Muscle of back (tissue), 13 donors: ENCODE data around the gene KIF19. TPM values are rescaled to one million over a fixed set of nuclear protein-coding genes. Genes with fewer than 3 reads are reported as not detected.
"Not testable (repeated sequence)": the region's sequence is repeated elsewhere in the genome, so short reads cannot be mapped to it uniquely, and the experiment has no call there.

Source experiments
- DNase-seq, 3 donors: peaks; one replicate each; pipeline versions ENCODE4 v3.0.0 to v3.0.0-alpha.2; 2013
- long read RNA-seq, 9 donors: transcript quantifications; one replicate each; lab custom pipeline, GENCODE V29; 2026
- polyA plus RNA-seq, 10 donors: library from polyadenylated mRNA; unstranded; fragments of 120-200 nt; gene quantifications; one replicate each; pipeline ENCODE4 v1.2.1, GENCODE V29; 2013; ENCODE audit not compliant: insufficient read length in 10 of 10

KIF19 gene, protein sequence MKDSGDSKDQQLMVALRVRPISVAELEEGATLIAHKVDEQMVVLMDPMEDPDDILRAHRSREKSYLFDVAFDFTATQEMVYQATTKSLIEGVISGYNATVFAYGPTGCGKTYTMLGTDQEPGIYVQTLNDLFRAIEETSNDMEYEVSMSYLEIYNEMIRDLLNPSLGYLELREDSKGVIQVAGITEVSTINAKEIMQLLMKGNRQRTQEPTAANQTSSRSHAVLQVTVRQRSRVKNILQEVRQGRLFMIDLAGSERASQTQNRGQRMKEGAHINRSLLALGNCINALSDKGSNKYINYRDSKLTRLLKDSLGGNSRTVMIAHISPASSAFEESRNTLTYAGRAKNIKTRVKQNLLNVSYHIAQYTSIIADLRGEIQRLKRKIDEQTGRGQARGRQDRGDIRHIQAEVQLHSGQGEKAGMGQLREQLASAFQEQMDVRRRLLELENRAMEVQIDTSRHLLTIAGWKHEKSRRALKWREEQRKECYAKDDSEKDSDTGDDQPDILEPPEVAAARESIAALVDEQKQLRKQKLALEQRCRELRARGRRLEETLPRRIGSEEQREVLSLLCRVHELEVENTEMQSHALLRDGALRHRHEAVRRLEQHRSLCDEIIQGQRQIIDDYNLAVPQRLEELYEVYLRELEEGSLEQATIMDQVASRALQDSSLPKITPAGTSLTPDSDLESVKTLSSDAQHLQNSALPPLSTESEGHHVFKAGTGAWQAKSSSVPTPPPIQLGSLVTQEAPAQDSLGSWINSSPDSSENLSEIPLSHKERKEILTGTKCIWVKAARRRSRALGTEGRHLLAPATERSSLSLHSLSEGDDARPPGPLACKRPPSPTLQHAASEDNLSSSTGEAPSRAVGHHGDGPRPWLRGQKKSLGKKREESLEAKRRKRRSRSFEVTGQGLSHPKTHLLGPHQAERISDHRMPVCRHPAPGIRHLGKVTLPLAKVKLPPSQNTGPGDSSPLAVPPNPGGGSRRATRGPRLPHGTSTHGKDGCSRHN
- polyA plus RNA-seq = 1 to 10 TPM; 1.0 to 2.3 (median 1.7) TPM
- long read RNA-seq, donor 1 = 0 reads
- long read RNA-seq, donor 2 = 0 reads
- long read RNA-seq, donor 3 = 0 reads
- long read RNA-seq, donor 4 = 0 reads
- long read RNA-seq, donor 5 = 0 reads
- long read RNA-seq, donor 6 = 0 reads
- long read RNA-seq, donor 7 = 0 reads
- long read RNA-seq, donor 8 = 0 reads
- long read RNA-seq, donor 9 = 0 reads

DNA sequence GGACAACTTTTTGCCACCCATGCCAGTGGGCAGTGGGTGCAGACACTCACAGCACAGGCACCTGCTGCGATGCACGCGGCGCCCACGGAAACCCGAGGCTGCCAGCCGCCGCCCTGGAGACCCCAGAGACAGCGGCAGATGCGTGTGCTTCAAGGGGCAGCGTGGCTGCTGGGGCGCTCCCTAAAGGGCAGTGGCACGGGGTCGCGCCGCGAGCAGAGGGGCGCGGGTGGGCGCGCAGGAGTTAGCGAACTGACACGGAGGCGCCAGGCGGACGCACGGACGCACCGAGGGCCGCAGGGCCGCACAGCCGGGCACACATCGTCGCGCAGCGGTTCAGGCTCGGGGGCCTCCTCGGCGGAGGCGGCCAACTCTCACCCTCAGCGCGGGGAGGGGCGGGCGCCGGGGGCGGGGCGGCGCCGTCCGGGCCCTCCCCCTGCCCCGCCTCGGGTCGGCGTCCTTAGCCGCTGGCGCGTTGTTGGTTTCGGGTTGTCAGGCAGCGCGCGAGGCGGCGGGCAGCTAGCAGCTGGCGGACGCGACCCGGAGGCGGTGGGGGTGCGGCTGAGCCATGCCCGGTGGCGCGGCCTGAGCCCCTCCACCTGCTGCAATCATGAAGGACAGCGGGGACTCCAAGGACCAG lies at the start of gene KIF19:
KIF19 (plus strand) TSS at position 484 of the 637 bp plus-strand sequence; CDS start at position 608, 124 bp downstream.
- DNase-seq = peak; percentile 27 to 66 (median 38)

DNA sequence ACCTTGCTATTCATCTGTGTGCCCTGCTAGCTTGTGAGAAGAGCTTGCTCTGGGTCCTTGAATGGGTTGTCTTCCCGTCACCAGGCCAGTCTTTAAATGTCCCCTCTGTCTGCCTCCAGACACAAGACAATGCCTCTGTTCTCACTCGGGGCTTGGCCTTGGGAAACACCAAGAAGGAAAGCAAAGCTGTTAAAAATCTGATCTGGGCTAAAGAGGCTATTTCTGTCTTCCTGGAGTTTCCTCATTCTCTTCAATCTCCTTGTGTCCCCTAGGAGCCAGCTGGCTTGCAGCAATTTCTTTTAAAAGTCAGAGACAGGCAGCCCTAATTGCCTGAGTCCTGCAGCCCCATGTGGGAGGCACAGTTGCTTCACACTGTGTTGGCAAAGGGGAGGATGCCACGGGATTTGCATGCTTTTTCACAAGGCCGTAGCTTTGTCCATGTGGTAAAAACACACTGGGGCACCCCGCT lies 49.5 kb upstream of the KIF19 start:
- DNase-seq = peak in 2 of 3 donors; percentile 45 to 83

DNA sequence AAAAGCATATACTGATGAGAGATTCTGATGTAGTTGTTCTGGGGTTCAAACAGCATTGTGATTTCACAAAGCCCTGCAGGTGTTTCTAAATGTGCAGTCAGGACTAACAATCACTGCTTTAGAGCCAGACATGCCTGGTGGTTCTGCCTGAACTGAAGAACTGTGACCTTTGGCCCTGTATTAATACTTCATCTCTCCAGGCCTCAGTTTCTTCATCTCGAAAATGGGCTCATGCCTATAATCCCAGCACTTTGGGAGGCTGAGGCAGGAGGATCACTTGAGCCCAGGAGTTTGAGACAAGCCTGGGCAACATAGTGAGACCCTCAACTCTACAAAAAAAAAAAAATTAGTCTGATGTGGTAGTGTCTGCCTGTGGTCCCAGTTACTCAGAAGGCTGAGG lies 48.1 kb upstream of the KIF19 start:
- no peak for DNase-seq

DNA sequence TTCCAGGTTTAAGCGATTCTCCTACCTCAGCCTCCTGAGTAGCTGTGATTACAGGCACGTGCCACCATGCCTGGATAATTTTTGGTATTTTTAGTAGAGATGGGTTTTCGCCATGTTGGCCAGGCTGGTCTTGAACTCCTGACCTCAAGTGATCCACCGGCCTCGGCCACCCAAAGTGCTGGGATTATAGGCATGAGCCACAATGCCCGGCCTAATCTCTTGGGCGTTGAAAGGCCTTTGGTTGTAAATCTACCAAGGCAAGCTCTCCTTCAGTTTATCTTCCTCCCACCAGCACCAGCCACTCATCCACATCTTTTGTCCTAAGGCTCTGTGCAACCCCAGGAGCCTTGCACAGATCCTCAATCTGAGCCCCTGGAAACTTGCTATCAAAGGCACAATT lies 46.4 kb upstream of the KIF19 start:
- not testable (repeated sequence) for DNase-seq

DNA sequence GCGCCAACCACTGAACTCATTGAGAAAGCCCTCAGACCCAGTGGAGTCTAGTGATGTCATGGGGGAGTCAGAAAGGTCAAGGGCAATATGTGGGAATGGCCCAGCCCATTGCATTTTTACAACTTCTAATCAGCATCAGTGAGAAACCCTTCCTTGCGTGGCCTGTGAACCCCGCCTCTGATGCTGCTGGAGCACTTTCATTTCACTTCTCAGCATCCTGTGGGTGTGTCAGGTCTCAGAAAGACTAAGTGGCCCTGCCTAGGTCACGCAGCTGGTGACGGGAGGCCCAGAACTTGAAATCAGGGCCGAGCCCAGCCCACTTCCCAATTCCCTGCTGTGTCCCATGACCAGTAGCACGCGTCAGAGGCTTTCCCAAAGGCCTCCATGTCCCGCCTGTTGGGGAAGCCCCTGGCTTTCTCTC lies 45.9 kb upstream of the KIF19 start:
- no peak for DNase-seq

DNA sequence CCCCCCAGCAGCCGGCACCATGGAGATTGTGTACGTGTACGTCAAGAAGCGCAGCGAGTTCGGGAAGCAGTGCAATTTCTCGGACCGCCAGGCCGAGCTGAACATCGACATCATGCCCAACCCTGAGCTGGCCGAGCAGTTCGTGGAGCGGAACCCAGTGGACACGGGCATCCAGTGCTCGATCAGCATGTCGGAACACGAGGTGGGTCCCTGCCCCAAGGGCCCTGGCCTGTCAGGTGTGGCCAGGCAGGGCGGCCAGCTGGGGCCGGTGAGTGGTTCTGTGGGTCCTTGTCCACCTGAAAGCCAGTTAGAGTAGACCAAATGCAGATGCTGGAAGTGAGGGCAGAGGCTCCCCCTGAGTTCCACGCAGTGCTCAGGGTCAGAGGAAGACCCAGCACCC lies 44.2 kb upstream of the KIF19 start:
- no peak for DNase-seq

DNA sequence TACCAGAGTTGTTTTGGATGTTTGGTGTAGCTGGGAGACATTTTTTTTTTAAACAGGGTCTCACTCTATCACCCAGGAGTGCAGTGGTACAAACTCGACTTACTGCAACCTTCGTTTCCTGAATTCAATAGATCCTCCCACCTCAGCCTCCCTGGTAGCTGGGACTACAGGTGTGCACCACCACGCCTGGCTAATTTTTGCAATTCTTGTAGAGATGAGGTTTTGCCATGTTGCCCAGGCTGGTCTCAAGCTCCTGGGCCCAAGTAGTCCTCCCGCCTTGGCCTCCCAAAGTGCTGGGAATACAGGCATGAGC lies 43.8 kb upstream of the KIF19 start:
- not testable (repeated sequence) for DNase-seq

DNA sequence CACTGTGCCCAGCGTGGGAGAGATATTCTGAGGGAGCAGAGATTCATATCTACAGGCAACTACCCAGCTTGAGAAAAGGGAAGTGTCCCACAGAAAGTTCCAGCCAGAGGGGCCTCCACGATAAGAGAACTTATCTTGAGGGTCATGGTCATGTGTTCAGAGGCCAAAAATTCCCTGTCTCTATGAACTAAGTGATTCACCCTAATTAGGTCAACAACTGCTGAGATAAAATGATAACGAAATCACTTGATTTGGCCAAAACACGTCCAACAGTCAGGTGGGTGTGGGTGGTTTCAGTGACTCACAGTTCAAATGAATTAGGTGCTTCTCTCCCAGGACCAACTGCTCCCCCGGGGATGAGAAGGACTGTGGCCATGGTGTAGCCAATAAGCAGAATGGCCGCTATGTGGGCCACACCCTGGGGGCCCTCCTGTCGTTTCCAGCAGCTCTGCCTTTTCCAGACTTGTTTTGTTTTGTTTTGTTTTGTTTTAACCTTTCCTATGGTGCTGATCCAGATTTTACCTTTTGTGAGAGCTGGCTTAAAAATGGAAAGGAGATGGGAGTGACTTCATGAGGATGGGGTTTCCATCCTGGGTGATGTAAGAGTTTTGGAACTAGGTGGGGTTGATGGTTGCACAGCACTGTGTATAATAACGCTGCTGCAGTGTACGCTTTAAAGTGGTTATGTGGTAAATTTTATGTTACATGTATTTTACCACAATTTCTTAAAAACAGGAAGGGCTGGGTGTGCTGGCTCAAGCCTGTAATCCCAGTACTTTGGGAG lies 43.2 kb upstream of the KIF19 start:
- no peak for DNase-seq

DNA sequence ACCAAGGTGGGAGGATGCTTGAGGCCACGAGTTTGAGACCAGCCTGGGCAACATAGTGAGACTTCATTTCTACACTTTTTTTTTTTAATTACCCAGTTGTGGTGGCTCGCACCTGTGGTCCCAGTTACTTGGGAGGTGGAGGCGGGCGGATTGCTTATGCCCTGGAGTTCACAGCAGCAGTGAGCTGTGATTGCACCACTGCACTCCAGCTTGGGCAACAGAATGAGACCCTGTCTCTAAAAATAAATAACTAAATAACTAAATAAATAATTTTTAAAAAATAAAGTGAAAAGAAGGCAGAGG lies 42.7 kb upstream of the KIF19 start:
- no peak for DNase-seq

DNA sequence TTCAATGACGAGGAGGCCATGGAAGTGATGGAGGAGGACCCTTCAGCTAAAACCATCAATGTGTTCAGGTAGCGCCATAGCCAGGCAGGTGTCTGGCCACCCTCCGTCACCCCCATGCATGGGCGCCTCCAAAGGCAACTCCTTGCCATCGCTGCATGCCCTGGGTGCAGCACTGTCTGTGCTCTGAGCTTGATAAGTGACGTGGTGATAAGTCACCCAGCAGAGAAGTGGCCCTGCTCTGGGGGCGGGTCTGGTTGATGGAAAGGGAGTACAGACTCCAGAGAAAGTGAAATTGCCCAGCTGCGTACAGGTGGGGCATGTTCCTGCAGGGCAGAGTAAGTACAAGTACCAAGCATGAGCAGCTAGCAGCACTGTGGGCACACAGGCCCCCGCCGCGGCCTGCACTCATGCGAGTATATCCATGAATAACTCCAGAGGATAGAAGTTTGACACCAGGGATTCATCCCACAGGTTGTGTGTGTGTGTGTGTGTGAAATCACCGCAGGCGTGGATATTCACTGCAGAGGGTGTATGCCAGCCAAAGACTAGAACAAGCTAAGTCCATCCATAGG lies 38.9 kb upstream of the KIF19 start:
- no peak for DNase-seq

DNA sequence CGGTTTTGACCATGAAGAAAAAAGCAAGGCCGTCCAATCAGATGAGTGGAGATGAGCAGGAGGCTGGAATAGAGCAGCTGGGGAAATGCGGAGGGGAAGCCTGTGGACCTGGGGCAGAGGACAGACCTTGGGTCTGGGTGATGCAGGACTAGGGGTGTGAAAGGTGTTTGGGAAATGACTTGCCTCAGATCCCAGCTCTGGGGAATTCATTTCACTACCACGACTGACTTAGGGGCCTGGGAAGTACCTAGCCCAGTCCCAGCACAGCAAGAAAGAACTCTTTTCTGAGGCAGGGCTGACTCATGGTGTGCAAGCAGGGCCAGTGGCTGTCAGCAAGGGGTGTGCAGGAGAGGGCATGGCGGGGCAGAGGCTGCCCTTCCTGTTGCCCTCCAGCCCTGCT lies 37.2 kb upstream of the KIF19 start:
- no peak for DNase-seq

DNA sequence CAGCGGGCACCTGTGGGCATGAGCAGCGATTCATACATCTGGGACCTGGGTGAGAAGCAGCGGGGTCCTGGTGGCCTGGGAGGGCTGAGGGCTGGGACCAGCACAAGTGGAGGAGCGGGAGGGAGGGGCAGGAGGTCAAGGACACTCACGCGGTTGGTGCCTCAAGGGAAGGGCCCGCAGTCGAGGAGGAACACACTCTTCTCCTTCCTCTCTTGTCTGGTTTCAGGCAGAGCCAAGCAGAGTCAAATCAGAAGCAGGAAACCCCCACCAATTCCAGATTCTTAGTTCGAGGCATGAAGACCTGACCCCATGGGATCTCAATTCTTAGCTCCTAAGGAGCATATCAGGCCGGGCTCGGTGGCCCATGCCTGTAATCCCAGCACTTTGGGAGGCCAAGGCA lies 36.3 kb upstream of the KIF19 start:
- no peak for DNase-seq

DNA sequence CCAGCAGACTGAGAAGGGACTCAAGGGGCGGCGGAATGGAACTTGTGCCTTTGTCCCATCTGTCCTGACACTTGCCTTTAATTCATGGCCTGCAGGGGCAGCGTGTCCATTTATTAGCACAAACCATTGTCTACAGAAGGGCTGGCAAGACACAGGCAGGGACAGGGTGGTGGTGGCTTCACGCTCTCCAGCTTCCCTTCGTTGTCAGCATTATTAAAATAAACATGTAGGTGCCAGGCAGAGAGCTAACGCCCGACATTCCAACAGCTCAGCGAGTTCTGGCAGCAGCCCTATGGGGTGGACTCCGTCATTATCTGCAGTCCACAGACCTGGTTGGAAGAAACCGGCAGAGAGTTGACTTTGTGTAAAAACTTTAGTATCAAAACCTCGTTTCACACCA lies 35.7 kb upstream of the KIF19 start:
- DNase-seq = no peak

DNA sequence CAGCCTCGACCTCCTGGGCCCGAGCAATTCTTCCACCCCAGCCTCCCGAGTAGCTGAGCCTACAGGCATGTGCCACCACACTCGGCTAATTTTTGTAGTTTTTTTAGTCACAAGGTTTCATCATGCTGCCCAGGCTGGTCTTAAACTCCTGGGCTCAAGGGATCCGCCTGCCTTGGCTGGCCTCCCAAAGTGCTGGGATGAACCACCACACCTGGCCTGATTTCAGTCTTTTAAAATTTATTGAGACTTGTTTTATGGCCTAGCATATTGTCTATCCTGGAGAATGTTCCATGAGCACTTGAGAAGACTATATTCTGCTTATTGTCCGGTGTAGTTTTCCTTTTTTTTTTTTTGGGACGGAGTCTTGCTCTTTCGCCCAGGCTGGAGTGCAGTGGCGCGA lies 33.5 kb upstream of the KIF19 start:
- DNase-seq = no peak

DNA sequence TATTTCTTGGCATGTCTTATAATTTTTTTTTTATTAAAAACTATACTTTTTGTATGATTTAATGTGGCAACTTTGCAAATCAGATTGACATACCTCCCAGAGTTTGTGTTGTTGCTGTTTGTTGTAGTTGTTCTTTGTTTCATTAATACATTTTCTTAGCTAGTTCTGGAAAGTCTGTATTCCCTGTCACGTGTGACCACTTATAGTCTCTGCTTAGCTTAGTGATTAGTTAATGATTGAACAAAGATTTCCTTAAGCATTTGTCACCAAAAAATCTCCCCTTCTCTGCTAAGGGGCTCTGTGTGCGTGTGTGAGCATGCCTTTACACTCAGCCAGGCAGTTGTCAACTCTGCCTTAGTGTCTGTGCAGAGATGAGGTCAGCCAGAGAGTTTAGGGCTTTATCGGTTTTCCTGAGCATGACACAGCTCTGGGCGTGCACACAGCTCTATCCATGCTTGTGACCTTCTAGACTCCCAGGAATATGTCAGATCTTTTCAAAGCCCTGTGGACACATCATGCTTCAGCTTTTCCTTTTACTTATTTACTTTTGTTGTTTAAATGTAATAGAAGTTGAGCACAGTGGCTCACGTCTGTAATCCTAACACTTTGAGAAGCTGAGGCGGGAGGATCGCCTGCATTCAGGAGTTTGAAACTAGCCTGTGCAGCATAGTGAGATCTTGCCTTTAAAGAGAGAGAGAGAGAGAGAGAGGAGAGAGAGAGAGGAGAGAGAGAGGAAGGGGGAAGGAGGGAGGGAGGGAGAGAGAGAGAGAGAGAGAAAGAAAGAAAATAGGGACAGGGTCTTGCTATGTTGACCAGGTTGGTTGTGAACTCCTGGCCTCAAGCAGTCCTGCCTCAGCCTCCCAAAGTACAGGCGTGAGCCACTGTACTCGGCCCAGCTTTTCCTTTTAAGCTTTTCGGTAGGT lies 30.1 kb upstream of the KIF19 start:
- peak in 1 of 3 donors; percentile 51 for DNase-seq

DNA sequence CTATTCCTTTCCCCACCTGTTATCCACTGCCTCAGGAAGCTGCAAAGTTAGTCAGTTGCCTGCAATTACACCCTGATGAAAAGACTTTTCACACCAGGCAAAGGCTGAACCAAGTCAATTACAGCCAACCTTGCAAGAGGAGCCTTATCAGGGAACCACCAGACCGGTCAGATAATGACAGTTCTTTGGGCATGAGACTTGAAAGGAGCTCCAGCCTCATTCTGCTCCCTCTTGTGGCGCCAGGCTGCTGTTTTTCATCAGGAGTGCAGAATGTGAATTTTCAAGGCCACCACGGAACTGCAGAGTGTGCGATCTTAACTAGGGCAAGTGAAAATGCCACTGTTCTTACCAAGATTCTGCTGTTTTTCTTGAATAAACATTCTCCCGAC lies 29.5 kb upstream of the KIF19 start:
- DNase-seq = peak; percentile 52 to 86 (median 73)

DNA sequence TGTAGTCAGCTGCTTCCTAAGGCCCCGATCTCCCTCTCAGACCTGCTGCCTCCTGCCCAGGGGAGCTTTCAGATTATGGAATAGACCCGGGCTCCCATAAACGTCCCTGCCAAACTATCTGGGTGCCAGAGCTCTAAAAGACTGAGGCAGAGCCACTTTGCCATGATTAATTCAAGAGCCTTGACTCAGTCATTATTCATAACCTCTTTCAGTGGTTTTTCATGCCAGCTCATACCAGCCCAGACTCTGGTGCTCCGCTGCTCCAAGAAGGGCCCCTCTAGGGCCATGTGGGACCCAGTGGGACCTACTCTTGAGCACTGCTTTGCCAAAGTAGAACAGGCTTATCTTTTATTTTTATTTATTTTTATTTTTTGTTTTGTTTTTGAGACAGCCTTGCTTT lies 28.1 kb upstream of the KIF19 start:
- no peak for DNase-seq

DNA sequence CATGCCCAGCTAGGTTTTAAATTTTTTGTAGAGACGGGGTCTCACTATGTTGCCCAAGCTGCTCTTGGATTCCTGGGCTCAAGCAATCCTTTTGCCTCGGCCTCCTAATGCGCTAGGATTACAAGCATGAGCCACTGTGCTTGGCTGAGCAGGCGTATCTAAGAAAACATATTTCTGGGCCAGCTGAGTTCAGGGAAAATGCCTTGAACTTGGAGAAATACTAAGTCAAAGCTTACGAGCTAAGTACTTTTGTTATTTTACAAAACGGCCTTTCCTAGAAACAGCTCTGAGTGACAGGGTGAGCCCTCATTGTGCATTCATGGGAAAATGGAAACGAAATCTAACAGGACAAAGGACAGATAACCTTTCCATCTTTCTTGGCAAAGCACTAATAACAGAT lies 27.2 kb upstream of the KIF19 start:
- DNase-seq = peak in 2 of 3 donors; percentile 38 to 56

DNA sequence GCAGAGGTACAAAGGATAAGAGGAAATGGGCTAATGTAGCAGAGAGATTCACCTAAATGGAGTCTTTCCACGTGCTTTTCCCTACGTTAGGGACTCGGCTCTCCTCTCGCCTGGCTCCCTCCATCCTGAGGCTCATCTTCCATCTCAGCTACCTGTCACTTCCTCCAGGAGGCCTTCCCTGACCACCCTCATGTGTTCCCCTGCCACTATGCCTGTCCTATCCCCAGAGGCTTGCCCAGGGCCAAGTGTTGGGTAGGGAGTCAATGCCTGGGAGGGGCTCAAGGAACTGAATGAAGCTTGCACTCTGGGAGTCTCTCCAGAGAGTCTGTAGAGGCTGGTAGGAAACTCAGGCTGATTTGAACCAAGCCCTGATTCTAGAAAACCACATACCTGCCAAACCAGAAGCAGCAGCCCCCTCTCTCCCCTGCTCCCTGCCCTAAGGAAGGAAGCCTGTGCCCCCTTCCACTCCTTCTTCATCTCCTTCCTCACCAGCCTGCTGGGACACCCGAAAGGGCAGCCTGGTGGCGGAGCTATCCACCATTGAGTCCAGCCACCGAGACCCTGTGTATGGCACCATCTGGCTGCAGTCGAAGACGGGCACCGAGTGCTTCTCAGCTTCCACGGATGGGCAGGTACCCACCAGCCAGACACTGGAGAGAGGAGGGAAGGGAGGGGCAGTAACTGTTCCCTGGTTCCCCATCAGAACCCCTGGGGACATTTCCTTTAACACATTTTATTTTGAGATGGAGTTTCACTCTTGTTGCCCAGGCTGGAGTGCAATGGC lies 26.6 kb upstream of the KIF19 start:
- DNase-seq = no peak
